Measurements from ENCODE around the gene CNN3.

- TF ChIP-seq POLR2AphosphoS5 (IDR thresholded peaks at IDR 0.05), result no peak
- no peak for TF ChIP-seq CTCF (IDR thresholded peaks at IDR 0.05)
- TF ChIP-seq EP300 (IDR thresholded peaks at IDR 0.05; ENCODE audit: low read depth), result no peak
Measured at GRCh38 chr1:94876362-94876761, 50.5 kb downstream of the CNN3 start.

Measured in transverse colon (tissue), 4 donors.